ENCODE data around the gene CLDN25.

GRCh38 chr11:113778111-113778910, 1.3 kb upstream of the CLDN25 start:
- TF ChIP-seq POLR2A (IDR thresholded peaks at IDR 0.05; ENCODE audit: low read depth) = no peak
- TF ChIP-seq CTCF (IDR thresholded peaks at IDR 0.05) = no peak
- TF ChIP-seq POLR2AphosphoS5 (IDR thresholded peaks at IDR 0.05) = peak in 1 of 2 donors; percentile 47
- no peak for TF ChIP-seq EP300 (IDR thresholded peaks at IDR 0.05)
